Tibial nerve (tissue), 3 donors: Measurements from ENCODE around the gene SIRPA.

Source experiments
- POLR2A ChIP-seq, 2 donors: fragments of 450-650 bp; IDR thresholded peaks; one replicate each; pipeline ENCODE4 v1.6.1; 2017; ENCODE audit warnings: antibody characterized with exemption in 2 of 2, mild to moderate bottlenecking in 2 of 2, moderate library complexity in 2 of 2
- TF ChIP-seq, protein P1 (sequence below), 5 experiments: fragments of 200-600 bp in 3 of 5; fragments of 450-650 bp in 2 of 5; sonication (generic) in 3 of 5; IDR thresholded peaks; one replicate each; pipeline ENCODE4 v1.5.1; 2016 to 2019; ENCODE audit warnings: antibody characterized with exemption in 5 of 5, mild to moderate bottlenecking in 3 of 5, moderate library complexity in 2 of 5

DNA sequence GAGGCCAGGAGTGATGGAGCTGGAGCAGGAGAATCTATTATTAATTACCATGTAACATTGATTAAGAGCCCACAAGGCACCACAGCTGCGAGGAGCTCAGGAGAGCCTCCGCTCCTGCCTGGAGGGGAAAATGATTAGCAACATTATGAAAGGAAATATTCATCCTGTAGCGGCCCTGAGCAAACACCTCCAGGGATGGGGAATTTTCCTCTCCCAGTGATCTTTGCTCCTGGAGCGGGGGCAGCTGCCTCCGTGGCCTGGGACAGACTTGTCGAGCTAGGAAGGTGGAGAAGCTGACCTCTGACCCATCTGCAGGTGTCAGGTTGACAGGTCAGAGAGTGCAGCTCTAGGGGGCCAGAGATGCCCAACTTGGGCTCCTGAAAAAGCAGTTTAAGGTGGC is 40.1 kb upstream of the SIRPA start:
- no peak for TF ChIP-seq POLR2A (IDR thresholded peaks at IDR 0.05)
- TF ChIP-seq, protein P1, sequence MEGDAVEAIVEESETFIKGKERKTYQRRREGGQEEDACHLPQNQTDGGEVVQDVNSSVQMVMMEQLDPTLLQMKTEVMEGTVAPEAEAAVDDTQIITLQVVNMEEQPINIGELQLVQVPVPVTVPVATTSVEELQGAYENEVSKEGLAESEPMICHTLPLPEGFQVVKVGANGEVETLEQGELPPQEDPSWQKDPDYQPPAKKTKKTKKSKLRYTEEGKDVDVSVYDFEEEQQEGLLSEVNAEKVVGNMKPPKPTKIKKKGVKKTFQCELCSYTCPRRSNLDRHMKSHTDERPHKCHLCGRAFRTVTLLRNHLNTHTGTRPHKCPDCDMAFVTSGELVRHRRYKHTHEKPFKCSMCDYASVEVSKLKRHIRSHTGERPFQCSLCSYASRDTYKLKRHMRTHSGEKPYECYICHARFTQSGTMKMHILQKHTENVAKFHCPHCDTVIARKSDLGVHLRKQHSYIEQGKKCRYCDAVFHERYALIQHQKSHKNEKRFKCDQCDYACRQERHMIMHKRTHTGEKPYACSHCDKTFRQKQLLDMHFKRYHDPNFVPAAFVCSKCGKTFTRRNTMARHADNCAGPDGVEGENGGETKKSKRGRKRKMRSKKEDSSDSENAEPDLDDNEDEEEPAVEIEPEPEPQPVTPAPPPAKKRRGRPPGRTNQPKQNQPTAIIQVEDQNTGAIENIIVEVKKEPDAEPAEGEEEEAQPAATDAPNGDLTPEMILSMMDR (IDR thresholded peaks at IDR 0.05): no peak
